Esophagus squamous epithelium (tissue), 4 donors: ENCODE results near the gene OLIG1.

Experiments used
- POLR2A ChIP-seq, 4 donors: fragments of 450-650 bp; IDR thresholded peaks; one replicate each; pipeline ENCODE4 v1.6.1; 2017; ENCODE audit warnings: antibody characterized with exemption in 4 of 4, mild to moderate bottlenecking in 4 of 4, moderate library complexity in 3 of 4
- TF ChIP-seq, protein P1 (sequence below), 6 experiments: fragments of 450-650 bp in 4 of 6; fragments of 200-600 bp in 2 of 6; sonication (generic) in 2 of 6; IDR thresholded peaks; one replicate each; pipeline ENCODE4 v1.5.1; 2016 to 2019; ENCODE audit warnings: antibody characterized with exemption in 6 of 6, mild to moderate bottlenecking in 4 of 6, moderate library complexity in 4 of 6

DNA sequence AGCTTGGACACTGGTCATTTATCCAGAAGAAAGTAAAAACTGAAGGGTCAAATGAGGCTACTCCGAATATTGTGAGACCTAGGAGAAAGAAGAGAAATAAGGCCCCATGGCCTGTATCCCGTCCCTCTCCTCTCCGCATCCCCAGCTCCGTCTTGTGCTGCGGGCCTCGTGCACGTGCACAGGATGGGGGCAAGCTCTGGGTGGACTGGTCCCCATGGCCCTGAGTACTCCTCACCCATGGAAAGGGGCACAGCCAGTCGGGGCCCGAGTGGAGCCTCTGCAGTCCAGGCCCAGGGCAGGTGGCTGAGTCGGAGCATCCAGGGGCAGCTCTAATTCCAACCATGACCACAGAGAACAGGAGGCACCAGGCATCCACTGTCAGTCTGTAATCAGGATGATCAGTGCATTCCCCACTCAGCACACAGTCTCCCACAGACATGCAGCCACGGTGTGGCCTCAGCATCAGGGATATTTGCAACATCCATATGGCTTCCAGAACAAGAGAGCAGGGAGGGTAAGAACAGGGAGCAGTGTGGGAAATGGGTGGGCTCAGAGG lies 12.5 kb upstream of the OLIG1 start:
- TF ChIP-seq, protein P1, sequence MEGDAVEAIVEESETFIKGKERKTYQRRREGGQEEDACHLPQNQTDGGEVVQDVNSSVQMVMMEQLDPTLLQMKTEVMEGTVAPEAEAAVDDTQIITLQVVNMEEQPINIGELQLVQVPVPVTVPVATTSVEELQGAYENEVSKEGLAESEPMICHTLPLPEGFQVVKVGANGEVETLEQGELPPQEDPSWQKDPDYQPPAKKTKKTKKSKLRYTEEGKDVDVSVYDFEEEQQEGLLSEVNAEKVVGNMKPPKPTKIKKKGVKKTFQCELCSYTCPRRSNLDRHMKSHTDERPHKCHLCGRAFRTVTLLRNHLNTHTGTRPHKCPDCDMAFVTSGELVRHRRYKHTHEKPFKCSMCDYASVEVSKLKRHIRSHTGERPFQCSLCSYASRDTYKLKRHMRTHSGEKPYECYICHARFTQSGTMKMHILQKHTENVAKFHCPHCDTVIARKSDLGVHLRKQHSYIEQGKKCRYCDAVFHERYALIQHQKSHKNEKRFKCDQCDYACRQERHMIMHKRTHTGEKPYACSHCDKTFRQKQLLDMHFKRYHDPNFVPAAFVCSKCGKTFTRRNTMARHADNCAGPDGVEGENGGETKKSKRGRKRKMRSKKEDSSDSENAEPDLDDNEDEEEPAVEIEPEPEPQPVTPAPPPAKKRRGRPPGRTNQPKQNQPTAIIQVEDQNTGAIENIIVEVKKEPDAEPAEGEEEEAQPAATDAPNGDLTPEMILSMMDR (IDR thresholded peaks at IDR 0.05) = no peak
- no peak for TF ChIP-seq POLR2A (IDR thresholded peaks at IDR 0.05)
